Measurements from ENCODE around the gene CDYL. TPM values are rescaled to one million over a fixed set of nuclear protein-coding genes. Genes with fewer than 3 reads are reported as not detected.

The CDYL gene, protein sequence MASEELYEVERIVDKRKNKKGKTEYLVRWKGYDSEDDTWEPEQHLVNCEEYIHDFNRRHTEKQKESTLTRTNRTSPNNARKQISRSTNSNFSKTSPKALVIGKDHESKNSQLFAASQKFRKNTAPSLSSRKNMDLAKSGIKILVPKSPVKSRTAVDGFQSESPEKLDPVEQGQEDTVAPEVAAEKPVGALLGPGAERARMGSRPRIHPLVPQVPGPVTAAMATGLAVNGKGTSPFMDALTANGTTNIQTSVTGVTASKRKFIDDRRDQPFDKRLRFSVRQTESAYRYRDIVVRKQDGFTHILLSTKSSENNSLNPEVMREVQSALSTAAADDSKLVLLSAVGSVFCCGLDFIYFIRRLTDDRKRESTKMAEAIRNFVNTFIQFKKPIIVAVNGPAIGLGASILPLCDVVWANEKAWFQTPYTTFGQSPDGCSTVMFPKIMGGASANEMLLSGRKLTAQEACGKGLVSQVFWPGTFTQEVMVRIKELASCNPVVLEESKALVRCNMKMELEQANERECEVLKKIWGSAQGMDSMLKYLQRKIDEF
- 32.8 TPM for total RNA-seq

DNA sequence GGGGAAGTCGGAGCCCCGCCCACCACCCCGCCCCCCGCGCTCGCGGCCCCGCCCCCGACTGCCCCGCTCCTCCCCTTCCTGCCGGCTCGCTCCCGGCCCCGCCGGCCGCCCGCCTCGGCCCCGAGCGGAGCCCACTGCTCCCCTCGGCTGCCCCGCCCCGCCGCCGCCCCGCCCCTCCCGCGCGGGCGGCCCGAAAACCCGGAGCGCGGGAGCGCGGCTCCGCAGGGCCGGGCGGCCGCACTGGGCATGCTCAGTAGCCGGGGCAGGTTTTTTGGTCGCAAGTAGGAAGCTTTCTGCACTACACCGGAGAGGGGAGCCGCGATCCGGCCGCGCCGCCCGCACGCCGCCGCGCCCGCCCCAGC, at the start of gene CDYL:
TSS of gene CDYL (plus strand) at position 274 of the 362 bp plus-strand sequence. CDS start 380 bp downstream, outside the sequence.
- DNase-seq: peak; percentile 71

DNA sequence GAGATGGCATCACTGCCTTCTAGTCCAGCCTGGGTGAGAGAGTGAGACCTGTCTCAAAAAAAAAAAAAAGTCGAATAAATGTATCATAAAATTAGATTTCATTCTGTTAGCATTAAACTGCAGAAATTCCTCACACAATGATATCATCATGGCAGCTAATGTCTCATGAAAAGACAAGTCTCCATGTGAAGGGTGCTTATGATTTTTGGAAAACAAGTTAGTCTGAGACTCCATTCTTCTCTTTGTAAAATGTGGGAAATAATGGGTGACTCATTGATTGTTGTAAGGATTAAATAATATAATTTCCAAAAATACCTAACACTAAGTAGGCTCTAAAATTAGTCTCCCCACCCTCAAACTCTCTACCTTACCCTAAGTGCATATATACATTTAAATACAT, 49.6 kb upstream of the CDYL start:
- DNase-seq: no peak

DNA sequence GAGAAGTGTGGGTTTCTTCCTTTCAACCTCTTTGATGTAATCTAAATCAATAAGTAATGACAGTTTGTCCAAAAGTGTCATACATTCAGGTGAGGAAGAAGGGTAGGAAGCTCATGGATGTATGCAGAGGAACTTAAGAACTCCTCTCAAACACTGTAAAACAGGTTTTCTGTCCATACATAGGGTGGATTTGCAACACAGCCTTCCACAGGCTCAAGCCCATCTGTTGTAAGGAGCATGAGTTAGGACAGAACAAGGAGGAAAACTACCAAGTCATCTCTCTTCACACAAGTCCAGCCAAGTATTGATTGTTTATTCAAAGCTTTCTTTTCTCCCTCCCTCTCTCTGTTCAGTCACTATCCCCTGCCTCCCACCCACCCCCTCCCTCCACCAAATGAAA, 49.0 kb upstream of the CDYL start:
- DNase-seq: no peak

DNA sequence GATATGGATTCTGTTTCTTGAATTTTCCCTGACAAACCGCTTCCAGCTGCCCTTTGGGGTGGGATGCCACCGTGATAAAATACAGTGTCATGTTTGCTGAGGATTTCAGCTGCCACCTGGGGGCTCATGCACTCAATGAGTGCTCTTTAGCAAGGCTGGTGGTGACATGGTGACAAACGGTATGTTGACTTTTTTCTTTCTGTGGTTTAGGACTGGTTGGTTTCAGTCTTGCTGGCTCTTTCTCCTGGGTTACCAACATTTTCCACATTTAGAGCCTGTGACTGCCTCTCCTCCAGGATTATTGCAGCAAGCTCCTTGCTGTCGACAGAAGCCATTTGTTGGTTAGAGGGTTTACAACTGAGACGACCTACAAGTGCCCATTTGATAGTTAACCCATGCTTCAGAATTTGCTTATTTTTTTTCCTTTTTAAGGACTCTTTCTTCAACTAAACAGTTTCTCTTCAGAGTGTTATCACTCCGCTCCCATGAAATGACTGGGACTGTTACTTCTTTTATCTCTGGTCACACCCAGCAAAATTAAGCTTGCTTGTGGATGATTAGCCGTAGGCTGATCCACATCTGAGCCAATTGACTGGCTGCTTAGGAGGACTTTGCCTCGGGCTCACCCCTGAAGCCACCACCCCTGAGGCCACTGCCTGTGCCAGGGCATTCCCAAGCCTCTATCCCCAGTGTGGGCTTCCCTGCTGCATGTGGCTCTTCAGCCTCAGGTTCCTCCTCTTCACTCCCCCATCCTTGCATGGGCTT, 48.4 kb upstream of the CDYL start:
- DNase-seq: no peak

DNA sequence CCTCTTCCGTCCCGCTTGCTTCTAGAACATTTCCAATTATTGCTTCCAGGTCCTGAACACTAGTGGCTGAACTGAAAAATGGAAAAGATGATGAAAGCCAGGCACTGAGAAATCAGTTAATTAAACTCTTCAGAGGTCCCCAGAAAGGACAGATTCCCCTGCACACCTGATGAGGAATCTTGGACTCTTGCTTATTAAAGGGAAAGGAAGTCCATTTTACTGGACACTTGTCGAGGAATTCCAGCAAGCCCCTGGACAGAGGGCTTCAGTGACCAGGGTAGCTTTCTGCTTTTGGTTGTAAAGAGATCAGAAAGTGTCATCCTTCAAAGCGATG, 47.8 kb upstream of the CDYL start:
- no peak for DNase-seq

DNA sequence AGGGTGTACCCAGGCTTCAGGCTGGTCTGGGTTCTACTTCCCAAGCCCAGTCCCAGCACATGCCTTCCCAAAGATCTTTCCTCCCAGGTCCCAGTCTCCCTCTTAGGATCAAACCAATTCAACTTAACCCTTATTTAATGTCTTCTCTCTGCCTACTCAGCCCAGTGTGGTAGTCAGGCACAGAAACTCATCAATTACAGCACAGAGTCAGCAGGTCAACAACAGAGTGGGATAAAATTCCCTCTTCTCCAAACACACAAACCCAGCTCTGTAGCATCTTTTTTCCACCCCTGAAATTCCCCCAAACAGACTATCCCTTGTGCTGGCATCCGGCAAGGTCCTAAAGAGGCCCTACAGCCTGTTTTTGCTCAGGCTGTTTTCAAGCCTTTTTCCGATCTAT, 47.3 kb upstream of the CDYL start:
- no peak for DNase-seq

DNA sequence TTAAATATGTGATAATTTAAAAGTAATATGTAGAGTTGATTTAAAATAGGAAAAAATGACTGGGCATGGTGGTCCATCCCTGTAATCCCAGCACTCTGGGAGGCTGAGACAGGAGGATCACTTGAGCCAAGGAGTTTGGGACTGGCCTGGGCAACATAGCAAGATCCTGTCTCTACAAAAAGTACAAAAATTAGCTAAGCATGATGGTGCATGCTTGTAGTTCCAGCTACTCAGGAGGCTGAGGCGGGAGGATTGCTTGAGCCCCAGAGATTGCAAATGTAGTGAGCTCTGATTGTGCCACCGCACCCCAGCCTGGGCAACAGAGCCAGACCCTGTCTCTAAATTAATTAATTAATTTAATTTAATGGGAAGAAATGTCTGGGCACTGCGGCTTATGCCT, 44.2 kb upstream of the CDYL start:
- DNase-seq: no peak

DNA sequence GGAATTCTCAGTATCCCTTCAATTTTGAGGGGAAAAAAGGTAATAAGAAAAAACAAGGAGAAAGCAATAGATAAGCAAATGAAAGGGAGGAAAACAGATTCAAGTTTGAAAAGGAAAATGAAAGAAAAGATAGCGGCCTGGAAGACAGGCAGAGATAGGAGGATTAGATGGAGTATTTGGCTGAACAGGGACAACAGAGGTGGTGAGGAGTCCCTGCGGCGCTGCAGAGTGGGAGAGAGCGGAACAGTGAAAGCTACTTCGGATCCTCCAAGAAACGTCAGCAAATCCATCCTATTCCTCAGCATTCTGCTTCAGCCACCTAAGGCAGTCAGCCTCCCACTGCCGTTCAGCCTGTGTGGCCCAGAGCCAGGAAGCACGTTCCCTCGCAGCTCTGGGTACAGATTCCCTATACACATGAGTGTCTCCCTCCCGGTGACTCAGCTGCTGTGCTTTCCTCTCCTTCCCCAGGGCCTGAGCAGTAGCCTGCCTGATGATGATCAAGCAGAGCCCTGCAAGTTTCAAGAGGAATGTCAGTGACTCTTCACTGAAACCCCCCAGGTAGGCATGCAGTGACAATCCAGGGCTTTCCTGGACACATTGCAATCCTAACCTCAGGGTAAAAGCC, 43.4 kb upstream of the CDYL start:
- peak; percentile 66 for DNase-seq

DNA sequence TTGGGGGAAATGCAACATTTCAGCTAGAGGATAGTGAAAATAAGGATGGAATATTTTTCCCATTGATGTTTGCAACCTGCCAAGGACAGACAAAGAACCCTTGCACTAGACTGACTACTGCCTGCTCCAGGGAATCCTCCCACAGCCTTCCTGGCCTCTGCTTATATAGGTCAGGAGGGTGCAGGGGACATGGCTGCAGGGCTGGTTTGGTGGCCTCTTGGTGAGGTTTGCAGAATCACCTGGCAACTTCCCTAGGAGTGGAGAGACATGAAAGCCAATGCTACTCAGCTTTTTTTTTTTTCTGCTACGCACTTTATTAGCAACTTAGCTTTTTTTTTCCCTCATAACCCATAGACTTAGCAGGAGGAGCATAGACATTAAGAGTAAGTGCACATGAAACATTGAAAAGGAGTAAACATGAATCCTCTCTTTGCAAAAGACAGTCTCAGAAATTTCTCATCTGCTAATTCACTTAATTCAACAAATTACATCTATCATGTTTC, 39.8 kb upstream of the CDYL start:
- no peak for DNase-seq

DNA sequence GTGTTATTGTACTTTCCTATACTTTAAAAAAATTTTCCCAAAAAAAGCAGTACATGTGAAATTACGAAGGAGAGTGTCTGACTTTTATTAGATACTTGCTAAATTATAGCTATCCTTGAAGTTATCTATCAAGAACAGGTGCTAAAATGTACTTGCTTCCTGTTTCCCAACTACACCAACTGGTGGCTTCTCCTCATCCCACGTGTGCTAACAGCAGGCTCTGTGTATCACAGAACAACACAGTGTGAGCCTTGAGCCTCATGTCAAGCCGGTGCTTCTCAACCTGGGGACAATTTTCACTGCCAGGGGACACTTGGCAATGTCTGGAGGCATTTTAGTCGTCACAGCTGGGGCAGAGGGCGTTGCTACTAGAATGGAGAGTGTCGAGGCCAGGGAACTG, 36.2 kb upstream of the CDYL start:
- no peak for DNase-seq

DNA sequence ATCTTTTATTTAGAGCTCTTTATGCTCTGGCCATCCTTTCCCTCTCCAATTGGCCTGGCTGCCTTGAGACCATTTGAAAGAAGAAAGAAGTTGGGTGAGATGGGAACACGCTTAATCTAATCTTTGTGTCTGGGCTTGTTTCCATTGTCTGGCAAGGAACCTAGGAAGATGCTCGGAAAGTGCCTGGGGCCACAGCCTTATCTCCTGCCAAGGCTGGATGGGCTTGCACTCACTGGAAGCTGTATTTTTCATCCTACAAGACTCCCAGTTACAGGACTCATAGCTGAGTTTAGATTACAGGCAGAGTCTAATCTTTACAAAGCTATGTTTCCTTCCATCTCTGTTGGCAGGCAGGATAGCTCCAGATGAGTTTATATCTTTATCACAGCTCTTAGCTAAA, 33.1 kb upstream of the CDYL start:
- DNase-seq: no peak

DNA sequence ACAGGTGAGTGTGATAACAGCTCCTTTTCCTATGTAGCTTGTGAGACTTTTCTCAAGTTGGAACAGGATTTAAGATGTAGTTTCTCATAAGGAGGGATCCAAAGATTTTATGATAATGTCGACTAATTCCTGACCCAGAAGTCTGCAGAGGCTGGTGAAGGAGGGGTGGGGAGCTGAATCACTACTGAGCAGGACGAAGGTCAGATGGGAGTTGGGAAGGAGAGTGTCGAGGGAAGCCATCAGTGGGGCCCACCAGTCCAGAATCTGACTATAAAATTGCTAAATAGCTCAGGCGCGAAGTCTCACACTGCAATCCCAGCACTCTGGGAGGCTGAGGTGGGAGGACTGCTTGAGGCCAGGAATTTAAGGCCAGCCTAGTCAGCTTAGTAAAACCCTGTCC, 32.3 kb upstream of the CDYL start:
- DNase-seq: no peak

DNA sequence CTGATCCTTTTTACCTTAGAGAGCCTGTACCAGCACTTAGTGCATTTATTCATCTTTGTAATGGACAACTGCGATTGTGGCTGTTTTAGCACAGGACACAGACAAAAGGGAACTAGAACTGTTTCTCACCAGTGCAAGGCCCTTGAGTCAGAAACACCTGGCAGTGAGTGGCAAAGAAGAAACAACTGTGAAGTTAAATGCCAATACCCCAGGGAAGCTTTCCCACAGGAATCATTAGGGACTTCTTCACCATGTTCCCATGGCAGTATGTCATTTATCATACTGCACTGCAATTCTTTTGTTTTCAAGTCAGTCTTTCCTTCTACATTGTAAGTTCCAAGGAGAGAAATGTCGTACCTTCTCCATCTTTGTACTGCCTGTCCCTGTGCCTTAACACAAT, 28.6 kb upstream of the CDYL start:
- no peak for DNase-seq

DNA sequence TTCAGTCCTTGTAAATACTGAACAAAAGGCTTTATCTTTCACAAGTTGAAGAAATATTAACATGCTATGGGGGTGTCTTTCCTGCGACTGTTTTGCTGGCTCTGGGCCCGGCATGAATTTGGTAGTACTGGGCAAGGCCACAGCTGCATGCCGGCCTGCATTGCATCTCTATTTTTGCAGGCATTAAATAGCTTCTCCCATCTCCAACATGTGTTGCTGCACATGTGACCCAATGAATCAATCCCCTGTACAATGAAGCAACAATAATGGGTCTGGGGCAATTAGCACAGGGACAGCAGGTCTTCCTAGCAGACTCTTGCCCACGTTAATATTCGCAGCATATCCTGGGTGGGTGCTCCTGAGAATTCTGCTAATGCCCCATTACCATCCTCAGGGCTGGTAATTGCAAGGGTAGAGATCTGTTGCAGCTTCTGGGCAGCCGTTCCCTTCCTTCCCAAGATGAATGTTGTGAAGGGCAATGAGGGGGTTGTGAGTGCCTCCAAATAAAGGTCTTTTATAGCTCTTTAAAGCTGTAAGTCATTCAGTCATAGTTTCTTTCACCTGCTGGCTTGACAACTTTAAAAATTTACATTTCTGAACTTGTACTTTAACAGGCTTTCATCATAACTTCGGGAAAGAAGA, 24.3 kb upstream of the CDYL start:
- no peak for DNase-seq

DNA sequence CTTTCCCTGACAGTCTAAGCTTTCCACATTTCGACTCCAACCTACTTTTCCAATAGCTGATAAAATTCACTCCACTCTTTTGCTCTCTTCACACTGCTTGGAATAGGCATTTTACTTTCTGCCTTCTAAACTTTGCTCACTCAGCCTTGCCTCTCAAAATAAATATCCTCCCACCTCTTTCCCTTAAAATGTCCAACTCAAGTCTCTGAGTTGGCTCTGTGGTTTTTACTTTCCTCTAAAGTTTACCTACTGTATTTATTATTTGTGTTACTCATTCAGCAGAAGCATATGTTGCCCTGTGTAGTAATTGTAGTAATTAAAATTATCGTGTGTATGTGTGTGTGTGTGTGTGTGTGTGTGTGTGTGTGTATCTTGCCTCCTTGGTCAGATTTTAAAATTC, 20.0 kb upstream of the CDYL start:
- DNase-seq: no peak

DNA sequence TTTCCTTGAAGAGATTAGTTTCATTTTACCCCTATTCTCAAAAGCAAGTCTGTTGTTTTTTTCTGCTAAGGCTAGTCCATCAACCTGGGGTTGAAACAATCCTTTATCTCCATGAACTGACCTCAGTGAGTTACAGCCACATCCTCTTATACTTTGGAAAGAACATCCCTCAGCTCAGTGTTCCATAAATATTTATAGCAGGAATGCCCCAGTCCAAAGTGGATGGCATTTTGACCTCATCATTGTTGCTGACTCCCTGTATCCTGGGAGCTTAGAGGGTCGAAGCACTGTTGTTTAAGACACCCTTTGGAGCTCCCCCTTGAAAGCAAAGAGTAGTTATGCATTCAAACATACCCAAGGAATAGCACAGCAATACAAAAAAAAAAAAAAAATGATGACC, 16.2 kb upstream of the CDYL start:
- no peak for DNase-seq

DNA sequence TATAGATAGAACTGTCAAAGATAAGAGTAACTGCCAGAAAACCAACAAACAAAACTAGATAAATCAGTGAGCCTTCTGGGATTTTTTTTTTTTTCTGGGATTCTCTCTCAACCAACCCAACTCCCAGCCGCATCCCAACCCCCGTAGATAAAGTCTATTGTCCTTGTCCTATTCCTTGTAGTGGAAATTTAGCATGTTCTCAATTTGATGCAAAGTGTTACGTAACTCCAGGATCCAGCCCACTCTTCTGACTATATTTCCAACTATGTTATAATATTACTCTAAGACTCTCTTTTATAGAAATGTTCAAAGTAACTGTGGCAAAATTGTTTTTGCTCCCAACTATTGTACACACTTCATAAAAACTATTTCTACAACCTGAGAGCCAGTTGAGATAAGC, 15.4 kb upstream of the CDYL start:
- DNase-seq: no peak

DNA sequence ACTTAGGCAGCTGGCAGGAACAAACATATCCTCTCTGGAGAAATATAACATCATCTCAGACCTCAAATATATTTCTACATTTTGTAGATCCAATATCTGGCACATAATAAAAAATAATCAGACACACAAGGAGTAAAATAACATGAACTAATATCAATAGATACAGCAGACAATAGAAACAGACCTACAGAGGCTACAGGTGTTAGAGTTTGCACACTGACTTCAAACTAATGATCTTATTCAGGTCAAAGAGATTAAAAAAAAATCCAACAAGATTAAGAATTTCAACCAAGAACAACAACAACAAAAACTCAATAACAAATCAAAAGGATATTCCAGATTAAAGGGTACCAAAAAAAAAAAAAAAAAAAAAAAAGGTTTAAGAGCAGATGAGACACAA, 13.9 kb upstream of the CDYL start:
- no peak for DNase-seq

DNA sequence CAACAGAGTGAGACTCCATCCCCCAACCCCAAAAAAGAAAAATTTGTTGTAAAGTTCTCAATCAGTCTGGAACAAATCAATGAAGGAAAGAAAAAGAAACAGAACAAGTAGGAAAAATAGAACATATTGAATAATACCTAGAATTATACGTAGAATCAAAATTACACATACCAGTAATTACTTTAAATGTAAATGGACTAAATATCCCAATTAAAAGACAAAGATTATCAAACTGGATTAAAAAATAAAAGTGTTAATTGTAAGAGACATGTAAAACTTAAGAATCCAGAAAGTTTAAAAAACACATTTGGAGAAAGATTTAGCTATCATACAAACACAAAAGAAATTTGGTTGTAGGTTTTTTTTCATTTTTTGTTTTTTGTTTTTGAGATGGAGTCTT, 12.3 kb upstream of the CDYL start:
- DNase-seq: no peak

DNA sequence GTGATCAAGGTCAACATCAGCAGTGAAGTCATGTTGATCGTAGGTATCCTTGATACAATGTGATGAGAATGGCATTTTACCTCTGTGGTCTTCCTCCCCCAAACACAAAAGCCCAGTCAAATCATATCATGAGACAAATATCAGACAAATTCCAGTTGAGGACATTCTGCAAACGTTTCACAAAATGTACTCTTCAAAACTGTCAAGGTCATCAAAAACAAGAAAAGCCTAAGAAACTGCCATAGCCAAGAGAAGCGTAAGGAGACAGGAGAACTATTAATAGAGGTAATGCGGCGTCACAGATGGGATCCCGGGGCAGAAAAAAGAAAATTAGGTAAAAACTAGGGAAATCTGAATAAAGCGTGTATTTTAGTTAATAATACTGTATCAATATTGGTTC, 7.4 kb upstream of the CDYL start:
- no peak for DNase-seq

DNA sequence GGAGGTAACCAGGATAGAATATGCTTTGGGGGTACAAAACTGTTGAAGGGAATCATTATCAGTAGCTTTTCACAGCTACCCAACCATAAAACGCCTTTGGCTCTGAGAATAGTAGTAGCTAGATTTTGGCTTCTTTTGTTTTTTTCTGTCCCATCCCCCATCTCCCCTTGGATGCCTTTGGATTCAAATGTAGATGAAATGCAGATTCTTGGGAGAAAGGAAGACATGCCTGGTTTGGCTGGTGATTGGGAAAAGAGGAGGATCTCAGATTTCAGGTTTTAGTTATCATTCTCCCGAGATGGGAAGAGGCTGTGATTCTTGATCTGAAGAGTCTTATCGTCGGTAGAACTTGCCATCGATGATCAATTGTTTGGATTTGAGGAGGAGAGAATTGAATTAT, 3.5 kb upstream of the CDYL start:
- no peak for DNase-seq

DNA sequence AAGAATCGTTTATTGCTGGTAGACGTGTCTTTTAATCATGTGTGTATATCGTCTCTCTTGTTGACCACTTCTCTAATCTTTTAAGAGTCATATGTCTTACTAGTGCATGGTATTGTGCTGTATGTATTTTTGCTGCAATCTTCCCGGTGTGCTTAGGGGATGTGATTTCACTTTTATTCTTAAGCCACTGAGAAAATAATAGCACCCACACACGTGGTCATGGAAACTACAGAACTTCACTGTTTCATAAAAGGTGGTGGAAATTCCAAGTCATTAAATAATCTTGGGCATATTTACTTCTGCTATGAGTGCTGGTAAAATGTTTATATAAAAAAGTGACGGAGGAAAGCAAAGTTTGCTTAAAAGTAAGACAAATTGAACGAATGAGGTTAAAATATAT, 3.0 kb upstream of the CDYL start:
- DNase-seq: no peak

DNA sequence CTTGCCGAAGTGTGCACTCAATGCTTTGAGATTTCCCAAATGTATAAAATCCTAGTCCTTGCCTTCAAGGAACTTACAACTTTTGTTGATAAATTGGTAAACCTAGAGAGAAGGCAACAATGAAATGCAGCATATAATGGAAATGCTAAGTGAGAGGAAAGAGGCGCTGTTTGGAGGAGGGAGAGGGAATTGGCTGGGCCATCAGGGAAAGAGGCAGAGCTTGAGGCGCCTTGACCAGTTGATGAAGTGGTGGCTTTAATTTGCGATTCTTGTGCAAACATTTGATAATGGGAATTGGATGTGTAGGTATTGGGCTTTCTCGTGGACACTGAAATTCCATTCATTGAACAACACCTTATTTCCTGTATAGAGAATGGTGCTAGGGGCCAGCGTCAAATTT, 1.9 kb upstream of the CDYL start:
- no peak for DNase-seq
